Measurements from ENCODE around the gene CHAC1.

- no peak for TF ChIP-seq POLR2A (IDR thresholded peaks at IDR 0.05)
- TF ChIP-seq, protein P1, sequence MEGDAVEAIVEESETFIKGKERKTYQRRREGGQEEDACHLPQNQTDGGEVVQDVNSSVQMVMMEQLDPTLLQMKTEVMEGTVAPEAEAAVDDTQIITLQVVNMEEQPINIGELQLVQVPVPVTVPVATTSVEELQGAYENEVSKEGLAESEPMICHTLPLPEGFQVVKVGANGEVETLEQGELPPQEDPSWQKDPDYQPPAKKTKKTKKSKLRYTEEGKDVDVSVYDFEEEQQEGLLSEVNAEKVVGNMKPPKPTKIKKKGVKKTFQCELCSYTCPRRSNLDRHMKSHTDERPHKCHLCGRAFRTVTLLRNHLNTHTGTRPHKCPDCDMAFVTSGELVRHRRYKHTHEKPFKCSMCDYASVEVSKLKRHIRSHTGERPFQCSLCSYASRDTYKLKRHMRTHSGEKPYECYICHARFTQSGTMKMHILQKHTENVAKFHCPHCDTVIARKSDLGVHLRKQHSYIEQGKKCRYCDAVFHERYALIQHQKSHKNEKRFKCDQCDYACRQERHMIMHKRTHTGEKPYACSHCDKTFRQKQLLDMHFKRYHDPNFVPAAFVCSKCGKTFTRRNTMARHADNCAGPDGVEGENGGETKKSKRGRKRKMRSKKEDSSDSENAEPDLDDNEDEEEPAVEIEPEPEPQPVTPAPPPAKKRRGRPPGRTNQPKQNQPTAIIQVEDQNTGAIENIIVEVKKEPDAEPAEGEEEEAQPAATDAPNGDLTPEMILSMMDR (IDR thresholded peaks at IDR 0.05), result no peak
Observed at GRCh38 chr15:40964634-40965033, 11.4 kb downstream of the CHAC1 start.

Data from breast epithelium (tissue), 3 donors.